Measurements from ENCODE around the gene NDUFB7.

DNA sequence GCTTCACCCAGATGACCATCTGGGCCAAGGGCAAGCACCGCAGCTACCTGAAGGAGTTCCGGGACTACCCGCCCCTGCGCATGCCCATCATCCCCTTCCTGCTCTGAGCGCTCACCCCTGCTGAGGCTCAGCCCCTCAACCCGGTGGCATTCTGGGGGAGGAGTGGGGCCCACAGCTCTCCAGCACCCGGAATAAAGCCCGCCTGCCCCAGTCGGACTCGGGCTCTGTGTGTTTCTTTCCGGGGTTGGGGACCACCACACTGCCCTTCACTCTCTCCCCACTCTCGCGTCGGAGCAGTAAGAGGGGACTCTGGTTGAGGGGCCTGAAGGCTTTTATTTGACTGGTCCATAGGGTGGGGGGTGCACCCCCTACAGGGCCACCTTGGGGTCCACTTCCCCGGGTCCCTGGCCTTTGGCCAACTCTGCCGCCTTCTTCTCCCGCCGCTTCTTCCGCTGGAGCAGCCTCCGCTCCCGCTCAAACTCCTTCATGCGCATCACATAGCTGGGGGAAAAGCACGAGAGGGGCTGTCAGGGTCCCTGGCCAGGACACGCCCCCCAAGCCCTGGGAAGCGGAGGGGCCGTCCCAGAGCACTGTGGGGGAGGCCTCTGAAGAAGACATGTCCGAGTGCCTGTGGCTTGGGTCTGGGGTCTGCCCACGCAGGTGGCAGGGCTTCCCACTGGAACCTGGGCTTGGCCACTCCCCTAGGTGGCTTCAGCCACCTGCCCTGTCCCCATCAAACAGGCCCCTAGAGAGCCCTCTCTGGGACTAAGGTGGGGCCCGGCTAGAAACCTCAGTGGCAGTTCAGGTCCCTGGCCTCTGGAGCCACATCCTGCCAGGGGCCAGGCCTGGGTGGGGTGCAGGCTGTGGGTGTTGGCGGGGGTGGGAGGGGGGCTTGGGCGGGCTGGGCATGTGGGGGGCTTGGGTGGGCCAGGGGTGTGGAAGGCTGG lies 5.8 kb downstream of the NDUFB7 start:
- TF ChIP-seq, protein P1, sequence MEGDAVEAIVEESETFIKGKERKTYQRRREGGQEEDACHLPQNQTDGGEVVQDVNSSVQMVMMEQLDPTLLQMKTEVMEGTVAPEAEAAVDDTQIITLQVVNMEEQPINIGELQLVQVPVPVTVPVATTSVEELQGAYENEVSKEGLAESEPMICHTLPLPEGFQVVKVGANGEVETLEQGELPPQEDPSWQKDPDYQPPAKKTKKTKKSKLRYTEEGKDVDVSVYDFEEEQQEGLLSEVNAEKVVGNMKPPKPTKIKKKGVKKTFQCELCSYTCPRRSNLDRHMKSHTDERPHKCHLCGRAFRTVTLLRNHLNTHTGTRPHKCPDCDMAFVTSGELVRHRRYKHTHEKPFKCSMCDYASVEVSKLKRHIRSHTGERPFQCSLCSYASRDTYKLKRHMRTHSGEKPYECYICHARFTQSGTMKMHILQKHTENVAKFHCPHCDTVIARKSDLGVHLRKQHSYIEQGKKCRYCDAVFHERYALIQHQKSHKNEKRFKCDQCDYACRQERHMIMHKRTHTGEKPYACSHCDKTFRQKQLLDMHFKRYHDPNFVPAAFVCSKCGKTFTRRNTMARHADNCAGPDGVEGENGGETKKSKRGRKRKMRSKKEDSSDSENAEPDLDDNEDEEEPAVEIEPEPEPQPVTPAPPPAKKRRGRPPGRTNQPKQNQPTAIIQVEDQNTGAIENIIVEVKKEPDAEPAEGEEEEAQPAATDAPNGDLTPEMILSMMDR (conservative IDR thresholded peaks at IDR 0.05), result no peak
- no peak for TF ChIP-seq EZH2 (IDR thresholded peaks at IDR 0.05; ENCODE audit: low read depth)
